Sigmoid colon (tissue), 7 donors: ENCODE measurements around the gene IKZF1. TPM values are rescaled to one million over a fixed set of nuclear protein-coding genes. Genes with fewer than 3 reads are reported as not detected.

Experiments used
- DNase-seq: peaks from one replicate; pipeline ENCODE4 v3.0.0-alpha.2; 2019
- H3K27ac ChIP-seq, 4 donors: fragments of 200-600 bp; sonication (generic); one replicate each; pipeline ENCODE4 v1.5.1; 2016 to 2019; ENCODE audit warnings: mild to moderate bottlenecking in 1 of 4
- H3K27me3 ChIP-seq, 3 donors: fragments of 200-600 bp; sonication (generic); one replicate each; pipeline ENCODE4 v1.5.1; 2019; ENCODE audit warnings: mild to moderate bottlenecking in 1 of 3
- H3K36me3 ChIP-seq, 4 donors: fragments of 200-600 bp; sonication (generic); one replicate each; pipeline ENCODE4 v1.5.1; 2016 to 2019
- H3K4me1 ChIP-seq, 4 donors: fragments of 200-600 bp; sonication (generic); one replicate each; pipeline ENCODE4 v1.5.1; 2017 to 2019
- H3K4me3 ChIP-seq, 4 donors: fragments of 200-600 bp; sonication (generic); one replicate each; pipeline ENCODE4 v1.5.1; 2017 to 2019; ENCODE audit warnings: mild to moderate bottlenecking in 2 of 4, moderate library complexity in 1 of 4
- H3K9me3 ChIP-seq, 4 donors: fragments of 200-600 bp in 3 of 4; sonication (generic) in 3 of 4; one replicate each; pipeline versions ENCODE4 v1.5.1 to v1.6.1; 2013 to 2019
- CTCF ChIP-seq, 4 experiments: fragments of 450-650 bp in 3 of 4; fragments of 200-600 bp in 1 of 4; IDR thresholded peaks; one replicate each; pipeline ENCODE4 v1.5.1; 2016 to 2019; ENCODE audit warnings: antibody characterized with exemption in 4 of 4, mild to moderate bottlenecking in 3 of 4, moderate library complexity in 2 of 4
- EP300 ChIP-seq, 4 donors: sonication (generic); formaldehyde crosslinking; IDR thresholded peaks; one replicate each; pipeline ENCODE4 v1.6.1; 2017; ENCODE audit warnings: antibody characterized with exemption in 4 of 4
- POLR2A ChIP-seq, 2 donors: fragments of 450-650 bp; IDR thresholded peaks; one replicate each; pipeline ENCODE4 v1.6.1; 2016; ENCODE audit warnings: antibody characterized with exemption in 2 of 2, mild to moderate bottlenecking in 2 of 2, moderate library complexity in 2 of 2
- POLR2AphosphoS5 ChIP-seq, 4 donors: sonication (generic); formaldehyde crosslinking; IDR thresholded peaks; one replicate each; pipeline ENCODE4 v1.6.1; 2017; ENCODE audit warnings: antibody characterized with exemption in 4 of 4
- WGBS, 2 donors: extraction: QIAGEN DNeasy Blood & Tissue Kit; methylation state at CpG; one replicate each; pipeline ENCODE4 v1.1.7; 2013; 5-methylcytosine and 5-hydroxymethylcytosine counted together
- intact Hi-C: fragments of 100-400 bp; cut with DNase I; formaldehyde crosslinking; loops from one replicate; pipeline ENCODE4 v1.15.1; 2023
- polyA plus RNA-seq, 3 donors: library from polyadenylated mRNA; stranded (reverse); fragments of 200-250 nt; gene quantifications; one replicate each; pipeline ENCODE4 v1.2.3, GENCODE V29; 2013
- total RNA-seq, 4 donors: library from RNA; depleted of rRNA; stranded (reverse); fragments of >200 nt; gene quantifications; one replicate each; pipeline ENCODE4 v1.1.0, GENCODE V29; 2016
- donor health status: healthy with polysubstance abuse.
- donor health status: Bipolar disorder and iron deficiency.
- donor health status: healthy.

IKZF1 gene
- total and polyA plus RNA-seq, 7 donors = 1.8 to 29.9 (median 6.4) TPM

GRCh38 chr7:50317697-50318669 is 13.5 kb downstream of the IKZF1 start:
- no peaks in the 10 kb centered on the region for H3K9me3 ChIP-seq
- no peak overlapping the region for H3K27ac ChIP-seq
- H3K4me3 ChIP-seq = no peak overlapping the region
- intact Hi-C loops = no loop called here
- no peaks in the 10 kb centered on the region for H3K4me1 ChIP-seq
- DNase-seq = no peak
- WGBS, 2 donors = 52 to 78% methylated on average over 17 of the region's 17 CpGs
- peaks cover 0 to 6% (median 0%) of the 10 kb centered on the region in 3 donors for H3K27me3 ChIP-seq
- H3K36me3 ChIP-seq = no peaks in the 10 kb centered on the region
- TF ChIP-seq POLR2AphosphoS5 (IDR thresholded peaks at IDR 0.05) = no peak
- TF ChIP-seq POLR2A (IDR thresholded peaks at IDR 0.05) = no peak
- TF ChIP-seq EP300 (IDR thresholded peaks at IDR 0.05) = no peak
- no peak for TF ChIP-seq CTCF (IDR thresholded peaks at IDR 0.05)

GRCh38 chr7:50321487-50322067 is 17.1 kb downstream of the IKZF1 start:
- no peaks in the 10 kb centered on the region for H3K9me3 ChIP-seq
- H3K4me1 ChIP-seq = no peaks in the 10 kb centered on the region
- no peak overlapping the region for H3K4me3 ChIP-seq
- 55 to 69% methylated on average over 6 of the region's 6 CpGs for WGBS, 2 donors
- H3K36me3 ChIP-seq = no peaks in the 10 kb centered on the region
- DNase-seq = no peak
- no peaks in the 10 kb centered on the region for H3K27me3 ChIP-seq
- TF ChIP-seq CTCF (IDR thresholded peaks at IDR 0.05) (no peak), EP300 (IDR thresholded peaks at IDR 0.05) (no peak), POLR2A (IDR thresholded peaks at IDR 0.05) (no peak), POLR2AphosphoS5 (IDR thresholded peaks at IDR 0.05) (no peak)
- no peak overlapping the region for H3K27ac ChIP-seq
- intact Hi-C loops = no loop called here

- Histone ChIP-seq H3K4me1 (no peaks in the 10 kb centered on the region), H3K9me3 (no peaks in the 10 kb centered on the region), H3K4me3 (no peak overlapping the region), H3K27me3 (no peaks in the 10 kb centered on the region), H3K27ac (no peak overlapping the region), H3K36me3 (no peaks in the 10 kb centered on the region)
- intact Hi-C loops = no loop called here
- TF ChIP-seq CTCF (IDR thresholded peaks at IDR 0.05) (no peak), POLR2A (IDR thresholded peaks at IDR 0.05) (no peak), POLR2AphosphoS5 (IDR thresholded peaks at IDR 0.05) (no peak), EP300 (IDR thresholded peaks at IDR 0.05) (no peak)
- WGBS, 2 donors = 69 to 71% methylated on average over 3 of the region's 3 CpGs
- no peak for DNase-seq
These were observed 19.6 kb downstream of the IKZF1 start for GRCh38 chr7:50324113-50324512.

- intact Hi-C loops = no loop called here
- 81 to 87% methylated on average over 10 of the region's 10 CpGs for WGBS, 2 donors
- no peaks in the 10 kb centered on the region for H3K36me3 ChIP-seq
- no peak for DNase-seq
- TF ChIP-seq POLR2A (IDR thresholded peaks at IDR 0.05) (no peak), CTCF (IDR thresholded peaks at IDR 0.05) (no peak), EP300 (IDR thresholded peaks at IDR 0.05) (no peak), POLR2AphosphoS5 (IDR thresholded peaks at IDR 0.05) (no peak)
- H3K4me1 ChIP-seq = no peaks in the 10 kb centered on the region
- no peak overlapping the region for H3K4me3 ChIP-seq
- H3K9me3 ChIP-seq = no peaks in the 10 kb centered on the region
- H3K27me3 ChIP-seq = peaks cover 0 to 3% (median 0%) of the 10 kb centered on the region in 3 donors
- H3K27ac ChIP-seq = no peak overlapping the region
These were observed 22.9 kb downstream of the IKZF1 start for GRCh38 chr7:50327443-50327842.
